ENCODE results near the gene PRDM16. TPM values are rescaled to one million over a fixed set of nuclear protein-coding genes. Genes with fewer than 3 reads are reported as not detected.

The PRDM16 gene
- total RNA-seq, 4 donors from 2014 or later = 0.26 to 7.7 (median 0.35) TPM; not detected in 1

- TF ChIP-seq CTCF (IDR thresholded peaks at IDR 0.05) (no peak), POLR2A (IDR thresholded peaks at IDR 0.05) (no peak)
- DNase-seq = no peak
- intact Hi-C loops (cut with DNase I; ENCODE audit: low total_unique reads) = no loop called here
- no peak overlapping the region for H3K4me3 ChIP-seq
- H3K4me1 ChIP-seq = no peaks in the 10 kb centered on the region
- H3K27me3 ChIP-seq = no peaks in the 10 kb centered on the region
- H3K9me3 ChIP-seq = no peaks in the 10 kb centered on the region
- no peaks in the 10 kb centered on the region for H3K36me3 ChIP-seq
- no peak overlapping the region for H3K27ac ChIP-seq
Observed at GRCh38 chr1:3372317-3372716, 303.3 kb downstream of the PRDM16 start.

- Histone ChIP-seq H3K27ac (no peak overlapping the region), H3K27me3 (no peaks in the 10 kb centered on the region), H3K4me3 (no peak overlapping the region), H3K4me1 (no peaks in the 10 kb centered on the region), H3K9me3 (no peaks in the 10 kb centered on the region), H3K36me3 (no peaks in the 10 kb centered on the region)
- no peak for DNase-seq
- intact Hi-C loops (cut with DNase I; ENCODE audit: low total_unique reads) = no loop called here
- no peak for TF ChIP-seq CTCF (IDR thresholded peaks at IDR 0.05)
- TF ChIP-seq POLR2A (IDR thresholded peaks at IDR 0.05) = no peak
Observed at GRCh38 chr1:3373175-3373574, 304.2 kb downstream of the PRDM16 start.

GRCh38 chr1:3373700-3374405, 304.9 kb downstream of the PRDM16 start:
- Histone ChIP-seq H3K9me3 (no peaks in the 10 kb centered on the region), H3K27ac (no peak overlapping the region), H3K4me1 (no peaks in the 10 kb centered on the region), H3K36me3 (no peaks in the 10 kb centered on the region), H3K4me3 (no peak overlapping the region), H3K27me3 (no peaks in the 10 kb centered on the region)
- intact Hi-C loops (cut with DNase I; ENCODE audit: low total_unique reads) = no loop called here
- TF ChIP-seq CTCF (IDR thresholded peaks at IDR 0.05) (no peak), POLR2A (IDR thresholded peaks at IDR 0.05) (no peak)
- no peak for DNase-seq

- Histone ChIP-seq H3K4me1 (no peaks in the 10 kb centered on the region), H3K4me3 (no peak overlapping the region), H3K27ac (no peak overlapping the region), H3K9me3 (no peaks in the 10 kb centered on the region), H3K27me3 (no peaks in the 10 kb centered on the region), H3K36me3 (no peaks in the 10 kb centered on the region)
- DNase-seq = no peak
- intact Hi-C loops (cut with DNase I; ENCODE audit: low total_unique reads) = no loop called here
- TF ChIP-seq POLR2A (IDR thresholded peaks at IDR 0.05) (no peak), CTCF (IDR thresholded peaks at IDR 0.05) (no peak)
Observed at GRCh38 chr1:3375245-3375644, 306.2 kb downstream of the PRDM16 start.

- no peak for DNase-seq
- H3K4me1 ChIP-seq = no peaks in the 10 kb centered on the region
- no peak overlapping the region for H3K27ac ChIP-seq
- intact Hi-C loops (cut with DNase I; ENCODE audit: low total_unique reads) = no loop called here
- TF ChIP-seq POLR2A (IDR thresholded peaks at IDR 0.05) = no peak
- no peak for TF ChIP-seq CTCF (IDR thresholded peaks at IDR 0.05)
- no peaks in the 10 kb centered on the region for H3K9me3 ChIP-seq
- no peaks in the 10 kb centered on the region for H3K27me3 ChIP-seq
- H3K4me3 ChIP-seq = no peak overlapping the region
- no peaks in the 10 kb centered on the region for H3K36me3 ChIP-seq
Observed at GRCh38 chr1:3377166-3377565, 308.2 kb downstream of the PRDM16 start.

Measured in uterus (tissue), 4 donors.